ENCODE data around the gene SLAMF7. TPM values are rescaled to one million over a fixed set of nuclear protein-coding genes. Genes with fewer than 3 reads are reported as not detected.

SLAMF7 gene
- total RNA-seq, 3 donors from 2014 or later: 0.48 to 5.7 (median 3.3) TPM

- intact Hi-C loops (cut with DNase I; ENCODE audit: low total_unique reads): no loop called here
- H3K27ac ChIP-seq: no peak overlapping the region
These were observed 32.4 kb upstream of the SLAMF7 start for GRCh38 chr1:160706526-160707235.

GRCh38 chr1:160707236-160708064, 31.6 kb upstream of the SLAMF7 start:
- H3K4me1 ChIP-seq: no peaks in the 10 kb centered on the region
- intact Hi-C loops (cut with DNase I; ENCODE audit: low total_unique reads): no loop called here
- no peak for DNase-seq (ENCODE audit: low spot score in 2 of 2)
- no peak overlapping the region for H3K27ac ChIP-seq
- no peaks in the 10 kb centered on the region for H3K9me3 ChIP-seq
- H3K4me3 ChIP-seq: no peak overlapping the region
- TF ChIP-seq POLR2A (IDR thresholded peaks at IDR 0.05): no peak
- TF ChIP-seq, protein P1, sequence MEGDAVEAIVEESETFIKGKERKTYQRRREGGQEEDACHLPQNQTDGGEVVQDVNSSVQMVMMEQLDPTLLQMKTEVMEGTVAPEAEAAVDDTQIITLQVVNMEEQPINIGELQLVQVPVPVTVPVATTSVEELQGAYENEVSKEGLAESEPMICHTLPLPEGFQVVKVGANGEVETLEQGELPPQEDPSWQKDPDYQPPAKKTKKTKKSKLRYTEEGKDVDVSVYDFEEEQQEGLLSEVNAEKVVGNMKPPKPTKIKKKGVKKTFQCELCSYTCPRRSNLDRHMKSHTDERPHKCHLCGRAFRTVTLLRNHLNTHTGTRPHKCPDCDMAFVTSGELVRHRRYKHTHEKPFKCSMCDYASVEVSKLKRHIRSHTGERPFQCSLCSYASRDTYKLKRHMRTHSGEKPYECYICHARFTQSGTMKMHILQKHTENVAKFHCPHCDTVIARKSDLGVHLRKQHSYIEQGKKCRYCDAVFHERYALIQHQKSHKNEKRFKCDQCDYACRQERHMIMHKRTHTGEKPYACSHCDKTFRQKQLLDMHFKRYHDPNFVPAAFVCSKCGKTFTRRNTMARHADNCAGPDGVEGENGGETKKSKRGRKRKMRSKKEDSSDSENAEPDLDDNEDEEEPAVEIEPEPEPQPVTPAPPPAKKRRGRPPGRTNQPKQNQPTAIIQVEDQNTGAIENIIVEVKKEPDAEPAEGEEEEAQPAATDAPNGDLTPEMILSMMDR (IDR thresholded peaks at IDR 0.05): no peak
- TF ChIP-seq POLR2AphosphoS5 (IDR thresholded peaks at IDR 0.05): no peak
- H3K27me3 ChIP-seq: peaks cover 0 to 3% of the 10 kb centered on the region in 2 donors
- H3K36me3 ChIP-seq: no peaks in the 10 kb centered on the region

More at GRCh38 chr1:160706526-160707235, 32.4 kb upstream of the SLAMF7 start:
- H3K4me1 ChIP-seq: no peaks in the 10 kb centered on the region
- H3K27me3 ChIP-seq: peaks cover 0 to 3% of the 10 kb centered on the region in 2 donors
- DNase-seq (ENCODE audit: low spot score in 2 of 2): no peak
- H3K9me3 ChIP-seq: no peaks in the 10 kb centered on the region
- no peak overlapping the region for H3K4me3 ChIP-seq
- TF ChIP-seq POLR2AphosphoS5 (IDR thresholded peaks at IDR 0.05): no peak
- TF ChIP-seq POLR2A (IDR thresholded peaks at IDR 0.05): no peak
- TF ChIP-seq, protein P1 (IDR thresholded peaks at IDR 0.05): no peak
- no peaks in the 10 kb centered on the region for H3K36me3 ChIP-seq

- no peak for DNase-seq (ENCODE audit: low spot score in 2 of 2)
- no peaks in the 10 kb centered on the region for H3K9me3 ChIP-seq
- TF ChIP-seq, protein P1 (IDR thresholded peaks at IDR 0.05): no peak
- H3K4me1 ChIP-seq: no peaks in the 10 kb centered on the region
- peaks cover 0 to 3% of the 10 kb centered on the region in 2 donors for H3K27me3 ChIP-seq
- H3K36me3 ChIP-seq: no peaks in the 10 kb centered on the region
- no peak overlapping the region for H3K27ac ChIP-seq
- intact Hi-C loops (cut with DNase I; ENCODE audit: low total_unique reads): no loop called here
- H3K4me3 ChIP-seq: no peak overlapping the region
These were observed 30.9 kb upstream of the SLAMF7 start for GRCh38 chr1:160708118-160708517.

GRCh38 chr1:160708801-160709200, 30.2 kb upstream of the SLAMF7 start:
- no peak for DNase-seq (ENCODE audit: low spot score in 2 of 2)
- Histone ChIP-seq H3K27ac (no peak overlapping the region), H3K4me3 (no peak overlapping the region), H3K9me3 (no peaks in the 10 kb centered on the region), H3K4me1 (no peaks in the 10 kb centered on the region), H3K36me3 (no peaks in the 10 kb centered on the region), H3K27me3 (peaks cover 0 to 3% of the 10 kb centered on the region in 2 donors)
- TF ChIP-seq POLR2A (IDR thresholded peaks at IDR 0.05) (no peak), POLR2AphosphoS5 (IDR thresholded peaks at IDR 0.05) (no peak)
- TF ChIP-seq, protein P1 (IDR thresholded peaks at IDR 0.05): no peak
- intact Hi-C loops (cut with DNase I; ENCODE audit: low total_unique reads): no loop called here

- intact Hi-C loops (cut with DNase I; ENCODE audit: low total_unique reads): loop anchor here (5.0 kb wide), 1 partner anchor 167 kb away; no protein-coding TSS in a partner anchor
- Histone ChIP-seq H3K4me3 (no peak overlapping the region), H3K9me3 (no peaks in the 10 kb centered on the region), H3K27me3 (peaks cover 0 to 3% of the 10 kb centered on the region in 2 donors), H3K4me1 (no peaks in the 10 kb centered on the region), H3K27ac (no peak overlapping the region), H3K36me3 (no peaks in the 10 kb centered on the region)
- DNase-seq (ENCODE audit: low spot score in 2 of 2): no peak
- TF ChIP-seq POLR2AphosphoS5 (IDR thresholded peaks at IDR 0.05) (no peak), POLR2A (IDR thresholded peaks at IDR 0.05) (no peak)
- TF ChIP-seq, protein P1 (IDR thresholded peaks at IDR 0.05): no peak
These were observed 29.3 kb upstream of the SLAMF7 start for GRCh38 chr1:160709715-160710114.

All from breast epithelium (tissue), 4 donors.